HFF-Myc (cell line): ENCODE measurements around the gene IFNGR2.

Source experiments
- DNase-seq: peaks from one replicate; pipeline ENCODE4 v3.0.0-alpha.2; 2011; ENCODE audit warnings: low read depth; ENCODE audit errors: extremely low read depth
- H3K4me3 ChIP-seq: replicated peaks from 2 replicates; pipeline ENCODE4 v1.5.1; 2011; ENCODE audit warnings: low read depth, mild to moderate bottlenecking, control low read depth, low read length
- TF ChIP-seq, protein P1 (sequence below): IDR thresholded peaks from 2 replicates; pipeline ENCODE4 v1.5.1; 2012; ENCODE audit warnings: mild to moderate bottlenecking, low read depth, low read length, control low read depth; ENCODE audit errors: missing control alignments

Gene IFNGR2

DNA sequence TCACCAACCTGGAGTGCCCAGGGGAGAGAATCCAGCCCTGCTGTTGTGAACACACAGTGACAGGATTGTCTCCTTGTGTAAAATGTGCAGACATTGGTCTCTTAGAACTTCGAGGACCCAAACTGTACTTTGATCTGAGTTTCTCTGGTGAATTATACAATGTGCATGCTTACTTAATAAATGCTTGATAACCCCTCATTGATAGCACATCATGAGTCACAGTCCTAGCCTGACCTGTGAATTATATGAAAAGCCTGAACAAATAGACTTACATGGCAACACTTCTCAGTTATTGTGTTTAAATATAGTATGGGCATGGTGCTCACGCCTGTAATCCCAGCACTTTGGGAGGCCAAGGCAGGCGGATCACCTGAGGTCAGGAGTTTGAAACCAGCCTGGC is 22.6 kb downstream of the IFNGR2 start:
- TF ChIP-seq, protein P1, sequence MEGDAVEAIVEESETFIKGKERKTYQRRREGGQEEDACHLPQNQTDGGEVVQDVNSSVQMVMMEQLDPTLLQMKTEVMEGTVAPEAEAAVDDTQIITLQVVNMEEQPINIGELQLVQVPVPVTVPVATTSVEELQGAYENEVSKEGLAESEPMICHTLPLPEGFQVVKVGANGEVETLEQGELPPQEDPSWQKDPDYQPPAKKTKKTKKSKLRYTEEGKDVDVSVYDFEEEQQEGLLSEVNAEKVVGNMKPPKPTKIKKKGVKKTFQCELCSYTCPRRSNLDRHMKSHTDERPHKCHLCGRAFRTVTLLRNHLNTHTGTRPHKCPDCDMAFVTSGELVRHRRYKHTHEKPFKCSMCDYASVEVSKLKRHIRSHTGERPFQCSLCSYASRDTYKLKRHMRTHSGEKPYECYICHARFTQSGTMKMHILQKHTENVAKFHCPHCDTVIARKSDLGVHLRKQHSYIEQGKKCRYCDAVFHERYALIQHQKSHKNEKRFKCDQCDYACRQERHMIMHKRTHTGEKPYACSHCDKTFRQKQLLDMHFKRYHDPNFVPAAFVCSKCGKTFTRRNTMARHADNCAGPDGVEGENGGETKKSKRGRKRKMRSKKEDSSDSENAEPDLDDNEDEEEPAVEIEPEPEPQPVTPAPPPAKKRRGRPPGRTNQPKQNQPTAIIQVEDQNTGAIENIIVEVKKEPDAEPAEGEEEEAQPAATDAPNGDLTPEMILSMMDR: no peak
- no peak for DNase-seq
- no peak overlapping the region for H3K4me3 ChIP-seq

DNA sequence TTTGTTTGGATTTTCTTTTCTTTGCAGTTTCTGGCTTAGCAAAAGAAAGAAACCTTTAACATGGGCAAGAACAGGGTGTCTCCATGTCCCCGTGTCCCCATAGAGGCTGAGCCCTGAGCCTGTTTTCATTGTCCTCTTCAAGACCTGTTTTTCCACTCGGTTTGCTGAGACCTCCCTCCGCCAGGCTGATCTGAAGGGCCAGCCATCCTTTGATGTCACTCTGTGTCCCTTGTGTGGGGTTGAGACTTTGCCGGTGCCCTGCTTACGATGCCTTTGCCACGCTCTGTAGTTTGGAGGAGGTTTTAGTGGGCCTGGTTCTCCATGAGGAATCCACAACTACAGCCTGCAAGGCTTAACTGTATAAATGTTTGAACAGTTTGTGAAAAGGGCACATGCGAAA is 23.8 kb downstream of the IFNGR2 start:
- DNase-seq: no peak
- H3K4me3 ChIP-seq: no peak overlapping the region
- TF ChIP-seq, protein P1: no peak

DNA sequence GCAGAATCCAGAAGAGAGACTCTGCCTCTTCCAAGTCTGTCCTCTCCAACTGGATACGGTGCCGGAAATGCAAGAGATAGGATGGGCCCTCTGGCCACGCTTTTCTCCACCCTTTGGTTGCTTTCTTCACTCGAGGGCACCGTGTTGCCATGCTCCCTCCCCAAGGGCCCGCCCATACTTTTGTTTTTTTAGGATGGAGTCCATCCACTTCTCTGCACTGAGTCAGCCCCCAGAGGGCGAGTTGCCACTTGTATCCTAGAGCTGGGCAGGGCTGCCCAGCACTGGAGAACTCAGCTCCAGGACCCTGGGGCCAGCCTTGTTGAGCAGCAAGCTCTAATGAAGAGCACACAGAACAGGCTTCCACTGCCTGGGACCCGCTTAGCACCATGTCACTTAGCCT is 25.5 kb downstream of the IFNGR2 start:
- TF ChIP-seq, protein P1: no peak
- DNase-seq: no peak
- no peak overlapping the region for H3K4me3 ChIP-seq

DNA sequence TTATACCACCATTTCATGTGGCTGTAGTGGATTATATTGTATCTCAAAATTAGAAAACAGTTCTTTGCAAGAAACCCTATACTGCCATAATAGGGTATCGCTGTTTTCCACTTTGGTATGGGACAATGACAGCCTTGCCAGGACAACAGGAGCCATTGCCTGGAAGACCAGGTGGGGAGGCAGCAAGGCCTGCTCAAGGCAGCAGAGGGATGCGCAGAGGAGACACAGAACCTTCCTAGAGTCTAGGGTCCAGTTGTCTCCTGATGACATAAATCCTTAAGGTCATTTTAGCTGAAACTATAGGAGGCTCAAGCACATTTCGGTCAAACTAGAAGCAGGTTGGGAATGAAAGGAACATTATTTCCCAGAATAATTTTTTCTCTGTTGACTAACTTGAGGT is 27.6 kb downstream of the IFNGR2 start:
- no peak overlapping the region for H3K4me3 ChIP-seq
- TF ChIP-seq, protein P1: no peak
- DNase-seq: no peak

DNA sequence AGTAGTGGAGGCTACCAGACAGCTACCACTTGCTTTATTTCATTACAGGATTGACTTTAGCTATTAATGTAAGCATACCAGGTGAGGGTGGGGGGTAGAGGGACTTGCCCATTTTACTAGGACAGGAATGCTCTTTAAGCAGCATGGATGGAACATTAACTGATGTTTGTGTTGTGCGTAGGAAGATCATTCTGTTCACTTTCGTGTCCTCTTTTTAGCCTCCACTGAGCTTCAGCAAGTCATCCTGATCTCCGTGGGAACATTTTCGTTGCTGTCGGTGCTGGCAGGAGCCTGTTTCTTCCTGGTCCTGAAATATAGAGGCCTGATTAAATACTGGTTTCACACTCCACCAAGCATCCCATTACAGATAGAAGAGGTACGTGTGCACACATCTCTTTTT is 29.3 kb downstream of the IFNGR2 start:
- TF ChIP-seq, protein P1: no peak
- no peak for DNase-seq
- no peak overlapping the region for H3K4me3 ChIP-seq

DNA sequence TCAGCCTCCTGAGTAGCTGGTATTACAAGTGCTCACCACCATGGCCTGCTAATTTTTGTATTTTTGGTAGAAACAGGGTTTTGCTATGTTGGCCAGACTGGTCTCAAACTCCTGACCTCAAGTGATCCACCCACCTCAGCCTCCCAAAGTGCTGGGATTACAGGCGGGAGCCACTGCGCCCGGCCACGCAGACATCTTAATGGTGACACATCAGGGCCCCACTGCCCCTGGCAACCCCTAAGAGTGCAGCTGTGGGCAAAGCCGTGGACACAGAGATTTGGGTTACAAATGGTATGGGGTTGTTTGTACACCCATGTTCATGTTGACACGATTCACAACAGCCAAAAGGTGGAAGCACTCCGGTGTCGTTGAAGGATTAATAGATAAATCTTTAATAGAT is 29.8 kb downstream of the IFNGR2 start:
- no peak for DNase-seq
- TF ChIP-seq, protein P1: no peak
- no peak overlapping the region for H3K4me3 ChIP-seq

DNA sequence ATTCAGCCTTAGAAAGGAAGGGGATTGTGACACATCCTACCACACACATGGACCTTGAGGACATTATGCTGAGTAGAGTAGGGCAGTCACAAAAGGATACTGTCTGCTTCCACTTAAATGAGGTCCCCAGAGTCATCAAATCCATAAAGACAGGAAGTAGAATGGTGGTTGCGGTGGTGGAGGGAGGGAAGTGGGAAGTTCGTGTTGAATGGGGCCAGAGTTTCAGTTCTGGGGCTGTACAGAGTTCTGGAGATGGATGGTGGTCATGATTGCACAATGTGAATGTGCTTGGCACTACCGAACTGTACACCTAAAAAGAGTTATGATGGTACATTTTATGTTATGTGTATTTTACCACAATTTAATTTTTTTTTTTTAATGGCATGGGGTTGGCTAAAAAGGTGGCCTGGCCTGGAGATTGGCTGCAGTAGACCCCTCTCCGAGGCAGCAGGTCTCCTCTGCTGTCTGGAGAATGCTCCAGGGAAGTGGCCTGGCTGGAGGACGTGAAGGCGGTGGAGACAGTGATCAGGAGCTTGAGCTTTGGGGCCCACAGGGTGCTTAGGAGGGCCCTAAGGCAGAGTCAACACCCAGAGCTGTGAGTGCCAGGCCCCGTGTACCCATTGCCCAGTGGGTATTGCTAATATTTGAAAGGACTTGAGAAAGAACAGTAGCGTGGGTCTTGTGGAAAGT is 30.4 kb downstream of the IFNGR2 start:
- no peak for DNase-seq
- H3K4me3 ChIP-seq: no peak overlapping the region
- TF ChIP-seq, protein P1: no peak
